NB4 (cell line): ENCODE measurements around the gene ULBP1.
"Not testable (repeated sequence)": the region's sequence is repeated elsewhere in the genome, so short reads cannot be mapped to it uniquely, and the experiment has no call there.

Experiments used
- MYC ChIP-seq: IDR thresholded peaks from 2 replicates; pipeline ENCODE4 v1.6.1; 2011; ENCODE audit warnings: low read depth, low read length
- POLR2A ChIP-seq: IDR thresholded peaks from 2 replicates; pipeline ENCODE4 v1.6.1; 2011; ENCODE audit warnings: mild to moderate bottlenecking; ENCODE audit not compliant: insufficient read length; ENCODE audit errors: extremely low read depth
- TF ChIP-seq, protein P1 (sequence below): IDR thresholded peaks from one replicate; pipeline ENCODE4 v1.5.1; 2012; ENCODE audit warnings: low read depth, low read length

DNA sequence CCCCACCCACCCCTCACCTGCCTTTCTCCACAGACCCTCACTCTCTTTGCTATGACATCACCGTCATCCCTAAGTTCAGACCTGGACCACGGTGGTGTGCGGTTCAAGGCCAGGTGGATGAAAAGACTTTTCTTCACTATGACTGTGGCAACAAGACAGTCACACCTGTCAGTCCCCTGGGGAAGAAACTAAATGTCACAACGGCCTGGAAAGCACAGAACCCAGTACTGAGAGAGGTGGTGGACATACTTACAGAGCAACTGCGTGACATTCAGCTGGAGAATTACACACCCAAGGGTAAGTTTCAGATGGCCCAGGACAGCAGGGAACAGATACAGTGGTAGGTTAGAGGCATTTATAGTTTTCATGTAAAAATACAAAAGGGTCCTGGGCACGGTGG, 18.5 kb upstream of the ULBP1 start:
- TF ChIP-seq POLR2A, MYC: not testable (repeated sequence)
- TF ChIP-seq, protein P1, sequence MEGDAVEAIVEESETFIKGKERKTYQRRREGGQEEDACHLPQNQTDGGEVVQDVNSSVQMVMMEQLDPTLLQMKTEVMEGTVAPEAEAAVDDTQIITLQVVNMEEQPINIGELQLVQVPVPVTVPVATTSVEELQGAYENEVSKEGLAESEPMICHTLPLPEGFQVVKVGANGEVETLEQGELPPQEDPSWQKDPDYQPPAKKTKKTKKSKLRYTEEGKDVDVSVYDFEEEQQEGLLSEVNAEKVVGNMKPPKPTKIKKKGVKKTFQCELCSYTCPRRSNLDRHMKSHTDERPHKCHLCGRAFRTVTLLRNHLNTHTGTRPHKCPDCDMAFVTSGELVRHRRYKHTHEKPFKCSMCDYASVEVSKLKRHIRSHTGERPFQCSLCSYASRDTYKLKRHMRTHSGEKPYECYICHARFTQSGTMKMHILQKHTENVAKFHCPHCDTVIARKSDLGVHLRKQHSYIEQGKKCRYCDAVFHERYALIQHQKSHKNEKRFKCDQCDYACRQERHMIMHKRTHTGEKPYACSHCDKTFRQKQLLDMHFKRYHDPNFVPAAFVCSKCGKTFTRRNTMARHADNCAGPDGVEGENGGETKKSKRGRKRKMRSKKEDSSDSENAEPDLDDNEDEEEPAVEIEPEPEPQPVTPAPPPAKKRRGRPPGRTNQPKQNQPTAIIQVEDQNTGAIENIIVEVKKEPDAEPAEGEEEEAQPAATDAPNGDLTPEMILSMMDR = not testable (repeated sequence)
